Measurements from ENCODE around the gene ACY1. TPM values are rescaled to one million over a fixed set of nuclear protein-coding genes. Genes with fewer than 3 reads are reported as not detected.

ACY1 gene
- total and polyA plus RNA-seq, 10 of the 15 experiments (the other 5 are each of a cell fraction or from before 2014, with no cell fraction given): 18.5 to 42.2 (median 27.8) TPM

DNA sequence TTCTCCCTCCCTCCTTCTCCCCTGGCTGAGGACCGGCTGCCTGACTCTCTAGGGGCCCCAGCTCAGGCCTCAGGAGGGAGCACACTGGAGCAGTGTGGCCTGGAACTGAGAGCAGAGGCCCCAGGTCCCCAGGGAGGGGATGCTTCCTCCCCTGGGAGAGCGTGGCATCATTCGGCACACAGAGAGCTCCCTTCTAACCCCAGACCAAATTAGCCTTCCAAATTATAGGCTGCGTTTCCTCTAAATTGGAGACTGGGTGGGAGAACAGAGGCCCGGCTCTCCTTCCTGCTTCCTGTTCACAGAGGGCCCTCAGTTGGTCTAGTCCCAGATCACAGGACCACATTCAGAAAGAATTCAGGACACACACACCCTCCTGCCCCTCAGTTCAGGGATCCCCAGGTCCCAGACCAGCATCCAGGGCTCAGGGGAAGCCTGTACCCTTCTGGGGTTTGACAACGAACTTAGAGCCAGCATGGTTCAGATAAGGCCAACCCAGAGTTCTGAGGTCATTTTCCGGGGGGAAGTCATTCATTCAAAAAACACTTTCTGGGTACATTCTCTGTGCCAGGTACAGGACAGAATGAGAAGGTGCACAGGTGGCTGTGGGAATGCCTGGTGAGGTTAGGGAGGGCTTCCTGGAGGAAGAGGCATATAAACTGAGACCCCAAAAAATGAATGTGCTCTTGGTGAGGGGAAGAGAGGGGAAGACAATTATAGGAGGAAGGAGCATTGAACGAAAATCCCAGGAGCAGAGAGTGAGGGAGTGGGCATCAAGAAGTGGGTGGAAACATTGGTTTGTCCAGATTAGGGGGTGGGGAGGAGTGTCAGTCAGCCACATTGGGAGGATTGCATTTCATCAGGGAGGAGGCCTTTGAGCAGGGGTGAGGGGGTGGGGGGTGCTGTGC lies 40.8 kb downstream of the ACY1 start (continued):
- TF ChIP-seq, protein P1, sequence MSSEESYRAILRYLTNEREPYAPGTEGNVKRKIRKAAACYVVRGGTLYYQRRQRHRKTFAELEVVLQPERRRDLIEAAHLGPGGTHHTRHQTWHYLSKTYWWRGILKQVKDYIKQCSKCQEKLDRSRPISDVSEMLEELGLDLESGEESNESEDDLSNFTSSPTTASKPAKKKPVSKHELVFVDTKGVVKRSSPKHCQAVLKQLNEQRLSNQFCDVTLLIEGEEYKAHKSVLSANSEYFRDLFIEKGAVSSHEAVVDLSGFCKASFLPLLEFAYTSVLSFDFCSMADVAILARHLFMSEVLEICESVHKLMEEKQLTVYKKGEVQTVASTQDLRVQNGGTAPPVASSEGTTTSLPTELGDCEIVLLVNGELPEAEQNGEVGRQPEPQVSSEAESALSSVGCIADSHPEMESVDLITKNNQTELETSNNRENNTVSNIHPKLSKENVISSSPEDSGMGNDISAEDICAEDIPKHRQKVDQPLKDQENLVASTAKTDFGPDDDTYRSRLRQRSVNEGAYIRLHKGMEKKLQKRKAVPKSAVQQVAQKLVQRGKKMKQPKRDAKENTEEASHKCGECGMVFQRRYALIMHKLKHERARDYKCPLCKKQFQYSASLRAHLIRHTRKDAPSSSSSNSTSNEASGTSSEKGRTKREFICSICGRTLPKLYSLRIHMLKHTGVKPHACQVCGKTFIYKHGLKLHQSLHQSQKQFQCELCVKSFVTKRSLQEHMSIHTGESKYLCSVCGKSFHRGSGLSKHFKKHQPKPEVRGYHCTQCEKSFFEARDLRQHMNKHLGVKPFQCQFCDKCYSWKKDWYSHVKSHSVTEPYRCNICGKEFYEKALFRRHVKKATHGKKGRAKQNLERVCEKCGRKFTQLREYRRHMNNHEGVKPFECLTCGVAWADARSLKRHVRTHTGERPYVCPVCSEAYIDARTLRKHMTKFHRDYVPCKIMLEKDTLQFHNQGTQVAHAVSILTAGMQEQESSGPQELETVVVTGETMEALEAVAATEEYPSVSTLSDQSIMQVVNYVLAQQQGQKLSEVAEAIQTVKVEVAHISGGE (CRISPR knock-in tag; IDR thresholded peaks at IDR 0.05): no peak
- TF ChIP-seq SMC3 (IDR thresholded peaks at IDR 0.05; ENCODE audit: borderline replicate concordance, low read length): peak; percentile 22; the same call in 1 of the 2 replicates
- no peak; the same call in 1 of the 2 replicates for TF ChIP-seq ZNF24 (IDR thresholded peaks at IDR 0.05)
- TF ChIP-seq WRNIP1 (IDR thresholded peaks at IDR 0.05; ENCODE audit: borderline replicate concordance, low read depth, low read length): no peak
- no peak for TF ChIP-seq SRF (IDR thresholded peaks at IDR 0.05; ENCODE audit: low read depth in 2 of 2, low read length in 2 of 2)
- TF ChIP-seq, protein P2, sequence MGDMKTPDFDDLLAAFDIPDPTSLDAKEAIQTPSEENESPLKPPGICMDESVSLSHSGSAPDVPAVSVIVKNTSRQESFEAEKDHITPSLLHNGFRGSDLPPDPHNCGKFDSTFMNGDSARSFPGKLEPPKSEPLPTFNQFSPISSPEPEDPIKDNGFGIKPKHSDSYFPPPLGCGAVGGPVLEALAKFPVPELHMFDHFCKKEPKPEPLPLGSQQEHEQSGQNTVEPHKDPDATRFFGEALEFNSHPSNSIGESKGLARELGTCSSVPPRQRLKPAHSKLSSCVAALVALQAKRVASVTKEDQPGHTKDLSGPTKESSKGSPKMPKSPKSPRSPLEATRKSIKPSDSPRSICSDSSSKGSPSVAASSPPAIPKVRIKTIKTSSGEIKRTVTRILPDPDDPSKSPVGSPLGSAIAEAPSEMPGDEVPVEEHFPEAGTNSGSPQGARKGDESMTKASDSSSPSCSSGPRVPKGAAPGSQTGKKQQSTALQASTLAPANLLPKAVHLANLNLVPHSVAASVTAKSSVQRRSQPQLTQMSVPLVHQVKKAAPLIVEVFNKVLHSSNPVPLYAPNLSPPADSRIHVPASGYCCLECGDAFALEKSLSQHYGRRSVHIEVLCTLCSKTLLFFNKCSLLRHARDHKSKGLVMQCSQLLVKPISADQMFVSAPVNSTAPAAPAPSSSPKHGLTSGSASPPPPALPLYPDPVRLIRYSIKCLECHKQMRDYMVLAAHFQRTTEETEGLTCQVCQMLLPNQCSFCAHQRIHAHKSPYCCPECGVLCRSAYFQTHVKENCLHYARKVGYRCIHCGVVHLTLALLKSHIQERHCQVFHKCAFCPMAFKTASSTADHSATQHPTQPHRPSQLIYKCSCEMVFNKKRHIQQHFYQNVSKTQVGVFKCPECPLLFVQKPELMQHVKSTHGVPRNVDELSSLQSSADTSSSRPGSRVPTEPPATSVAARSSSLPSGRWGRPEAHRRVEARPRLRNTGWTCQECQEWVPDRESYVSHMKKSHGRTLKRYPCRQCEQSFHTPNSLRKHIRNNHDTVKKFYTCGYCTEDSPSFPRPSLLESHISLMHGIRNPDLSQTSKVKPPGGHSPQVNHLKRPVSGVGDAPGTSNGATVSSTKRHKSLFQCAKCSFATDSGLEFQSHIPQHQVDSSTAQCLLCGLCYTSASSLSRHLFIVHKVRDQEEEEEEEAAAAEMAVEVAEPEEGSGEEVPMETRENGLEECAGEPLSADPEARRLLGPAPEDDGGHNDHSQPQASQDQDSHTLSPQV (IDR thresholded peaks at IDR 0.05): peak; percentile 58; the same call in 1 of the 2 replicates
- TF ChIP-seq, protein P3, sequence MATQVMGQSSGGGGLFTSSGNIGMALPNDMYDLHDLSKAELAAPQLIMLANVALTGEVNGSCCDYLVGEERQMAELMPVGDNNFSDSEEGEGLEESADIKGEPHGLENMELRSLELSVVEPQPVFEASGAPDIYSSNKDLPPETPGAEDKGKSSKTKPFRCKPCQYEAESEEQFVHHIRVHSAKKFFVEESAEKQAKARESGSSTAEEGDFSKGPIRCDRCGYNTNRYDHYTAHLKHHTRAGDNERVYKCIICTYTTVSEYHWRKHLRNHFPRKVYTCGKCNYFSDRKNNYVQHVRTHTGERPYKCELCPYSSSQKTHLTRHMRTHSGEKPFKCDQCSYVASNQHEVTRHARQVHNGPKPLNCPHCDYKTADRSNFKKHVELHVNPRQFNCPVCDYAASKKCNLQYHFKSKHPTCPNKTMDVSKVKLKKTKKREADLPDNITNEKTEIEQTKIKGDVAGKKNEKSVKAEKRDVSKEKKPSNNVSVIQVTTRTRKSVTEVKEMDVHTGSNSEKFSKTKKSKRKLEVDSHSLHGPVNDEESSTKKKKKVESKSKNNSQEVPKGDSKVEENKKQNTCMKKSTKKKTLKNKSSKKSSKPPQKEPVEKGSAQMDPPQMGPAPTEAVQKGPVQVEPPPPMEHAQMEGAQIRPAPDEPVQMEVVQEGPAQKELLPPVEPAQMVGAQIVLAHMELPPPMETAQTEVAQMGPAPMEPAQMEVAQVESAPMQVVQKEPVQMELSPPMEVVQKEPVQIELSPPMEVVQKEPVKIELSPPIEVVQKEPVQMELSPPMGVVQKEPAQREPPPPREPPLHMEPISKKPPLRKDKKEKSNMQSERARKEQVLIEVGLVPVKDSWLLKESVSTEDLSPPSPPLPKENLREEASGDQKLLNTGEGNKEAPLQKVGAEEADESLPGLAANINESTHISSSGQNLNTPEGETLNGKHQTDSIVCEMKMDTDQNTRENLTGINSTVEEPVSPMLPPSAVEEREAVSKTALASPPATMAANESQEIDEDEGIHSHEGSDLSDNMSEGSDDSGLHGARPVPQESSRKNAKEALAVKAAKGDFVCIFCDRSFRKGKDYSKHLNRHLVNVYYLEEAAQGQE (IDR thresholded peaks at IDR 0.05; ENCODE audit: low read depth, low read length): no peak
- no peak for TF ChIP-seq ESRRA (IDR thresholded peaks at IDR 0.05; ENCODE audit: low read length)
- peak; percentile 81 to 83 for TF ChIP-seq IKZF2 (IDR thresholded peaks at IDR 0.05)
- no peak for TF ChIP-seq SUZ12 (IDR thresholded peaks at IDR 0.05; ENCODE audit: unreplicated experiment)
- peak; percentile 65 for TF ChIP-seq ATF7 (IDR thresholded peaks at IDR 0.05; ENCODE audit: low read depth)
- TF ChIP-seq RAD51 (IDR thresholded peaks at IDR 0.05): no peak
- TF ChIP-seq CREB1 (IDR thresholded peaks at IDR 0.05; ENCODE audit: low read depth): no peak
- TF ChIP-seq, protein P4, sequence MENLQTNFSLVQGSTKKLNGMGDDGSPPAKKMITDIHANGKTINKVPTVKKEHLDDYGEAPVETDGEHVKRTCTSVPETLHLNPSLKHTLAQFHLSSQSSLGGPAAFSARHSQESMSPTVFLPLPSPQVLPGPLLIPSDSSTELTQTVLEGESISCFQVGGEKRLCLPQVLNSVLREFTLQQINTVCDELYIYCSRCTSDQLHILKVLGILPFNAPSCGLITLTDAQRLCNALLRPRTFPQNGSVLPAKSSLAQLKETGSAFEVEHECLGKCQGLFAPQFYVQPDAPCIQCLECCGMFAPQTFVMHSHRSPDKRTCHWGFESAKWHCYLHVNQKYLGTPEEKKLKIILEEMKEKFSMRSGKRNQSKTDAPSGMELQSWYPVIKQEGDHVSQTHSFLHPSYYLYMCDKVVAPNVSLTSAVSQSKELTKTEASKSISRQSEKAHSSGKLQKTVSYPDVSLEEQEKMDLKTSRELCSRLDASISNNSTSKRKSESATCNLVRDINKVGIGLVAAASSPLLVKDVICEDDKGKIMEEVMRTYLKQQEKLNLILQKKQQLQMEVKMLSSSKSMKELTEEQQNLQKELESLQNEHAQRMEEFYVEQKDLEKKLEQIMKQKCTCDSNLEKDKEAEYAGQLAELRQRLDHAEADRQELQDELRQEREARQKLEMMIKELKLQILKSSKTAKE (IDR thresholded peaks at IDR 0.05; ENCODE audit: low read depth, poor library complexity, severe bottlenecking): no peak

Data from GM12878 (cell line).